GM19438 (cell line): ENCODE data around the gene SNURF.
"Not testable (repeated sequence)": the region's sequence is repeated elsewhere in the genome, so short reads cannot be mapped to it uniquely, and the experiment has no call there.

ENCODE experiments used
- ATAC-seq: cut with Tn5 transposase; IDR thresholded peaks from one replicate; pipeline ENCODE4 v1.9.1; 2021; ENCODE audit warnings: low read depth; ENCODE audit not compliant: unreplicated experiment

The SNURF gene

DNA sequence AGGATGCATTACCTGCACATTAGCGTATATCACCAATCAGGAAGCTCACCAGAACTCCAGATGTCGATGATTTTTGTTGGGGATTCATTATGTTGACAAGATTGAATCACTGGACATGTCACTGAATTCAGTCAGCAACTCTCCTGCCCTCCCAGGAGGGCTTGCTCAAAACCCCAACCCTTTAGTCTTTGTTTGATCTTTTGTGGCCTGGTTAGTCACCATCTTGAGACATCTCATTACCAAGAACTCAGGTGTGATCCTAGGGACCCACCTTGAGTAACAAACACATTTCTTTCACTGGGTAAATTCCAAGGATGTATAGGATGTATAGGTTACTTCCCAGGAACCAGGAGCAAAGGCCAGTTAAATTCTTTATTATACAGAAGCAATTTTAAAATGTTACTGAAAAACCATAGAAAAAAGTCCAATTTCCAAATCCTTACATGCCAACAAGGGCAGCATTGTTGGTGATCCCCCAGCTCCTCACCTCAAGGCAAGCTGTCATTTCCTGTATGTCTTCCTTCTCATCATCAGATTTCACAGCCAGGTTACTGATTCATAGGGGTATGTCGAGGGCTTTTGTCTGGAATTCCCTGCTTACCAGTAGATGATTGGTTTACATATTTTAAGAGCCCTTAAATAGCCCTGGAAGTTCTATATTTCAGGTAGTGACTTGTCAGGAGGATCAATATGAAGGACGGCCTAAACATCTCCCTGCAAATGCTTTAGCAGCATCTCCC lies 11.7 kb downstream of the SNURF start:
- ATAC-seq, result no peak

- ATAC-seq, result no peak
Observed at GRCh38 chr15:24971052-24971451, 16.3 kb downstream of the SNURF start.

DNA sequence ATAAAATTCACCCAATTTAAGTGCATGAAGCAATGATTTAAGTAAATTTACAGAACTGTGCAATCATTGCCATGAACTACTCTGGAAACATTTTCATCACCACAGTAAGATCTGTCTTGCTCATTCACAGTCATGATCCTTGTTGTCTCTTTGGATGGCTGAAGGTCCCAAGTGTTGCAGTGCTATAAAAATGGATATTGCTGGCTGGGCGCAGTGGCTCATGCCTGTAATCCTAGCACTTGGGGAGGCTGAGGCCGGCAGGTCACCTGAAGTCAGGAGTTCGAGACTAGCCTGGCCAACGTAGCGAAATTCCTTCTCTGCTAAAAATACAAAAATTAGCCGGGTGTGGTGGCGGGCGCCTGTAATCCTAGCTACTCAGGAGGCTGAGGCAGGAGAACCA lies 17.0 kb downstream of the SNURF start:
- no peak for ATAC-seq

DNA sequence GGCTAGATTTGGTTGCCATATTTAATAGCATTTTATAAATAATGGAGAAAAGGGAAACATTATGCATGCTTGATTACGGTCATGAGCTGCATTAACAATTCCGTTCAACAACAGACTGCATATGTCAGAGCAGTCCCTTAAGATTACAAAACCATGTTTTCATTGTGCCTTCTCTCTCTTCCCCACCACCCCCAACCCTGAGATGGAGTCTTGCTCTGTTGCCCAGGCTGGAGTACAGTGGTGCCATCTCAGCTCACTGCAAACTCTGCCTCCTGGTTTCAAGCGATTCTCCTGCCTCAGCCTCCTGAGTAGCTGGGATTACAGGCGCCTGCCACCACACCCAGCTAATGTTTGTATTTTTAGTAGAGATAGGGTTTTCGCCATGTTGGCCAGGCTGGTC lies 17.9 kb downstream of the SNURF start:
- not testable (repeated sequence) for ATAC-seq

DNA sequence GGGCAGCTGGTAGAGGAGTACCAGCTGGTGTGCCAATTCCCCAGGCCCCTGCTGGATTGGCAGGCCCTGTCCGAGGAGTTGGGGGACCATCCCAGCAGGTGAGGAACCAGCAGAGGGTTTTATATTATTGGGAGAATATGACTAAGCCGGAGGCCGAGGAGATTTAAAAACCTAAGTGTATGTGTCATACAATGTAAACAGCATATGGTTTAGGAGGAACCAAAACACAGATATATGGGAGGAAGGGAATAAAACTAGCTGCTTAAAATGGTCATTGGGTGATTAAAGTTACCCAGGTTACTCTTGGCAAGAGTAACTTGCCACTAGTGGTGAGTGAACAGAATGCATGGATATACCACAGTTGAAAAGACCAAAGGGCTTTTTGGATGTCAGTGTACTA lies 22.1 kb downstream of the SNURF start:
- ATAC-seq, result no peak

- no peak for ATAC-seq
Observed at GRCh38 chr15:24977686-24978085, 22.9 kb downstream of the SNURF start.

- no peak for ATAC-seq
Observed at GRCh38 chr15:24985224-24985623, 30.4 kb downstream of the SNURF start.

- ATAC-seq, result no peak
Observed at GRCh38 chr15:24986653-24987052, 31.9 kb downstream of the SNURF start.
